A673 (cell line): Measurements from ENCODE around the gene TSHR. TPM values are rescaled to one million over a fixed set of nuclear protein-coding genes. Genes with fewer than 3 reads are reported as not detected.

ENCODE experiments used
- BruUV-seq: library from RNA; stranded (reverse); fragments of 400-500 nt; replicated peaks from 2 replicates; lab custom pipeline; 2021; lab: Mats Ljungman, UMichigan
- CTCF ChIA-PET: fragments of 300-600 bp; sonication (Branson Sonifier 250); formaldehyde crosslinking; loops from one replicate; lab custom pipeline; 2022; ENCODE audit warnings: antibody characterized with exemption; lab: Charles Lee
- POLR2A ChIA-PET: fragments of 300-600 bp; sonication (Branson Sonifier 250); formaldehyde crosslinking; loops from one replicate; lab custom pipeline; 2022; ENCODE audit warnings: antibody characterized with exemption; ENCODE audit not compliant: low non-redundant PET; lab: Charles Lee
- DNase-seq: peaks from one replicate; pipeline ENCODE4 v3.0.0-alpha.2; 2015; ENCODE audit warnings: low spot score
- H3K27ac ChIP-seq: fragments of 200-600 bp; sonication (generic); 2 replicates; pipeline ENCODE4 v1.5.1; 2016; ENCODE audit warnings: mixed run types, low read depth, mild to moderate bottlenecking, mixed read lengths, antibody characterized with exemption, low read length; ENCODE audit not compliant: poor library complexity, severe bottlenecking
- H3K27me3 ChIP-seq: fragments of 200-600 bp; sonication (generic); replicated peaks from 2 replicates; pipeline ENCODE4 v1.6.1; 2017; ENCODE audit warnings: mixed run types, low read depth, mild to moderate bottlenecking, mixed read lengths, antibody characterized with exemption, low read length; ENCODE audit not compliant: insufficient read depth, poor library complexity
- H3K36me3 ChIP-seq: fragments of 200-600 bp; sonication (generic); 2 replicates; pipeline ENCODE4 v1.6.1; 2016; ENCODE audit warnings: mixed run types, mild to moderate bottlenecking, mixed read lengths, antibody characterized with exemption, low read length; ENCODE audit not compliant: insufficient read depth, poor library complexity, severe bottlenecking
- H3K4me1 ChIP-seq: fragments of 200-600 bp; sonication (generic); 2 replicates; pipeline ENCODE4 v1.6.1; 2017; ENCODE audit warnings: mixed run types, mild to moderate bottlenecking, mixed read lengths, antibody characterized with exemption, low read length; ENCODE audit not compliant: insufficient read depth, poor library complexity, severe bottlenecking
- H3K4me3 ChIP-seq: fragments of 200-600 bp; sonication (generic); 2 replicates; pipeline ENCODE4 v1.5.1; 2016; ENCODE audit warnings: low read depth, mixed run types, mild to moderate bottlenecking, mixed read lengths, low read length; ENCODE audit not compliant: poor library complexity, severe bottlenecking
- H3K9me3 ChIP-seq: fragments of 200-600 bp; sonication (generic); 2 replicates; pipeline ENCODE4 v1.6.1; 2016; ENCODE audit warnings: mixed run types, low read depth, mild to moderate bottlenecking, mixed read lengths, antibody characterized with exemption, low read length; ENCODE audit not compliant: poor library complexity, severe bottlenecking
- EZH2 ChIP-seq: fragments of 200-600 bp; sonication (generic); IDR thresholded peaks from 2 replicates; pipeline ENCODE4 v1.6.1; 2017; ENCODE audit warnings: borderline replicate concordance, low read depth, mild to moderate bottlenecking, mixed read lengths, antibody characterized with exemption, low read length; ENCODE audit not compliant: poor library complexity, severe bottlenecking
- intact Hi-C: fragments of 100-400 bp; cut with micrococcal nuclease; formaldehyde crosslinking; loops from one replicate; pipeline ENCODE4 v1.10.0; 2022; ENCODE audit not compliant: unreplicated experiment
- total RNA-seq: library from RNA; stranded (reverse); gene quantifications from 2 replicates; pipeline ENCODE4 v1.2.3, GENCODE V29; 2021
- TF ChIP-seq, protein P1 (sequence below): fragments of 300-800, 200-600 bp; sonication (generic); conservative IDR thresholded peaks from 2 replicates; pipeline ENCODE4 v1.5.1; 2017; ENCODE audit warnings: low read depth, mild to moderate bottlenecking, antibody characterized with exemption, low read length, moderate library complexity, mixed read lengths

TSHR gene
- total RNA-seq, 1 experiment from 2014 or later = not detected

DNA sequence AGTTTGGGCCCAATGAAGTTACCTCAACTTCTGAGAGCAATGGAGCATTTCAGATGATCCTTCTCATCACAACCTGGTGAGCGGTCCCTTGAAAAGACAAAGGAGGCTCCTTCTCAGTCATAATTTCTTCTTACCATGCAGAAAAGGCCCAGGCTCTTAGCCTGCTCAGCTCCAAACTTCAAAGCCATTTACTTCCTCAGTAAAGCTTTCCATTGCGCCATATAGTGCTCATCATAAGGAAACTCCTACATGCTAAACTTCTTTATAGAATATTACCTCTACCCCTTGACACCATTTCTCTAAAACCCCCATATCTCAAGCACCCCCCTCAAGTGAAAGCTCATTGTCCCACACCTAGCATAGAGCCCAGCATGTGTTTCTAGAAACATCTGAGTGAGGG lies 138.2 kb downstream of the TSHR start:
- TF ChIP-seq, protein P1, sequence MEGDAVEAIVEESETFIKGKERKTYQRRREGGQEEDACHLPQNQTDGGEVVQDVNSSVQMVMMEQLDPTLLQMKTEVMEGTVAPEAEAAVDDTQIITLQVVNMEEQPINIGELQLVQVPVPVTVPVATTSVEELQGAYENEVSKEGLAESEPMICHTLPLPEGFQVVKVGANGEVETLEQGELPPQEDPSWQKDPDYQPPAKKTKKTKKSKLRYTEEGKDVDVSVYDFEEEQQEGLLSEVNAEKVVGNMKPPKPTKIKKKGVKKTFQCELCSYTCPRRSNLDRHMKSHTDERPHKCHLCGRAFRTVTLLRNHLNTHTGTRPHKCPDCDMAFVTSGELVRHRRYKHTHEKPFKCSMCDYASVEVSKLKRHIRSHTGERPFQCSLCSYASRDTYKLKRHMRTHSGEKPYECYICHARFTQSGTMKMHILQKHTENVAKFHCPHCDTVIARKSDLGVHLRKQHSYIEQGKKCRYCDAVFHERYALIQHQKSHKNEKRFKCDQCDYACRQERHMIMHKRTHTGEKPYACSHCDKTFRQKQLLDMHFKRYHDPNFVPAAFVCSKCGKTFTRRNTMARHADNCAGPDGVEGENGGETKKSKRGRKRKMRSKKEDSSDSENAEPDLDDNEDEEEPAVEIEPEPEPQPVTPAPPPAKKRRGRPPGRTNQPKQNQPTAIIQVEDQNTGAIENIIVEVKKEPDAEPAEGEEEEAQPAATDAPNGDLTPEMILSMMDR = no peak
- TF ChIP-seq EZH2 = no peak
- Histone ChIP-seq H3K9me3 (no peaks in the 10 kb centered on the region), H3K4me1 (no peaks in the 10 kb centered on the region), H3K4me3 (no peak overlapping the region), H3K27me3 (peaks cover 4% of the 10 kb centered on the region), H3K27ac (no peak overlapping the region), H3K36me3 (no peaks in the 10 kb centered on the region)
- ChIA-PET POLR2A (no interaction called here), CTCF (no interaction called here)
- intact Hi-C loops = no loop called here
- DNase-seq = no peak
- no TSS peak for BruUV-seq

DNA sequence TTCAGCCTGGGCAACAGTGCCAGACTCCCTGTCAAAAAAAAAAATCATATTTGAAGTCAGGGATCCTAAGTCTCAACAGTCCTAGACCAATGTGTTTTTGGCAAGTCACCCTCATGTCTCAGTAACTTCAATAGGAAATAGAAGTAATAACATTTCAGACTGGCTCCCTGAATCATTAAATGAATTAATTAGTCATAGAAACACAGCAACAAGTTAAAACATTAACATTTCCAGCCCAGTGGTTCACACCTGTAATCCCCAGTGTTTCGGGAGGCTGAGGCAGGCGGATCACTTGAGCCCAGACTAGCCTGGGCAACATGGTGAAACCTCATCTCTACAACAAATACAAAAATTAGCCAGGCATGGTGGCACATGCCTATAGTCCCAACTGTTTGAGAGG lies 140.1 kb downstream of the TSHR start:
- Histone ChIP-seq H3K27me3 (peaks cover 5% of the 10 kb centered on the region), H3K4me3 (no peak overlapping the region), H3K27ac (no peak overlapping the region), H3K36me3 (no peaks in the 10 kb centered on the region), H3K9me3 (no peaks in the 10 kb centered on the region), H3K4me1 (no peaks in the 10 kb centered on the region)
- ChIA-PET CTCF (no interaction called here), POLR2A (no interaction called here)
- no peak for DNase-seq
- BruUV-seq = no TSS peak
- no peak for TF ChIP-seq EZH2
- TF ChIP-seq, protein P1 = no peak
- intact Hi-C loops = no loop called here

DNA sequence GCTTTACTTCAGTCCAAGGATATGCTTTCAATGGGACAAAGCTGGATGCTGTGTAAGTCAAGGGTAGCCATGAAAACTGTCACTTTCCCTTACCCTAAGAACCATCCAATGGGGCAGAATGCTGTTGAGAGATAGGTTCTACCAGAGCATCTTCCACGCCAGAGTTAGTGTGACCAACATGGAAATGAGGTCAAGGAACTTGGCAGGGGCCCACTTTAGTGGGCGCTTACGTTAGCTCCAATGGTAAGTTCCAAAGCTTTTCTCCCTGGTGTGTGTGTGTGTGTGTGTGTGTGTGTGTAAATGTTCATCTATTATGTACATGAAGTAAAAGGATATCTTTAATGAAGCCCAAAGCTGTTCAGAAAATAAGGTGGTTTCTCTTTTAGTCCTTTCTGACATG lies 141.2 kb downstream of the TSHR start:
- intact Hi-C loops = no loop called here
- CTCF ChIA-PET = no interaction called here

More for the DNA sequence above, 141.2 kb downstream of the TSHR start:
- no peak overlapping the region for H3K4me3 ChIP-seq
- BruUV-seq = no TSS peak
- H3K4me1 ChIP-seq = no peaks in the 10 kb centered on the region
- no peak overlapping the region for H3K27ac ChIP-seq
- TF ChIP-seq, protein P1 = no peak
- no peak for TF ChIP-seq EZH2
- no peaks in the 10 kb centered on the region for H3K9me3 ChIP-seq
- no peaks in the 10 kb centered on the region for H3K36me3 ChIP-seq
- DNase-seq = no peak
- H3K27me3 ChIP-seq = peaks cover 5% of the 10 kb centered on the region
- POLR2A ChIA-PET = no interaction called here
